Pancreas (tissue), 10 donors: ENCODE data around the gene CLDN34. TPM values are rescaled to one million over a fixed set of nuclear protein-coding genes. Genes with fewer than 3 reads are reported as not detected.

Experiments
- ATAC-seq, 4 donors: fragments of 200-7000 bp; cut with Tn5 transposase; one replicate each; pipeline versions ENCODE4 v1.8.0 to v1.9.1; 2020; ENCODE audit warnings: mild to moderate bottlenecking in 4 of 4, moderate library complexity in 4 of 4
- DNase-seq, 6 donors: peaks; one replicate each; pipeline ENCODE4 v3.0.0-alpha.2; 2020
- FAIRE-seq: peaks from 2 replicates; lab custom pipeline; 2012; peaks lifted over from hg19 to GRCh38; lab: Jason Lieb, UNC
- H3K27ac ChIP-seq, 4 donors: fragments of 200-600 bp; sonication (generic); 1 replicate in 3 of 4; 2 replicates in 1 of 4; pipeline versions ENCODE4 v1.5.0 to v1.8.0; 2020
- H3K27me3 ChIP-seq, 4 donors: fragments of 200-600 bp; one replicate each; pipeline ENCODE4 v1.8.0; 2021
- H3K36me3 ChIP-seq, 3 donors: fragments of 200-600 bp; sonication (generic) in 1 of 3; one replicate each; pipeline versions ENCODE4 v1.5.0 to v1.8.0; 2020 to 2021
- H3K4me1 ChIP-seq, 3 donors: fragments of 200-600 bp; one replicate each; pipeline ENCODE4 v1.8.0; 2021
- H3K4me3 ChIP-seq, 4 donors: fragments of 200-600 bp; sonication (generic) in 2 of 4; one replicate each; pipeline versions ENCODE4 v1.5.0 to v1.8.0; 2020 to 2021
- H3K9me3 ChIP-seq, 4 donors: fragments of 200-600 bp; one replicate each; pipeline ENCODE4 v1.8.0; 2021
- CTCF ChIP-seq, 4 donors: fragments of 200-600 bp; sonication (generic) in 3 of 4; IDR thresholded peaks; one replicate each; pipeline versions ENCODE4 v1.5.0 to v1.8.0; 2021; ENCODE audit warnings: antibody characterized with exemption in 4 of 4
- WGBS, 2 donors: extraction: QIAGEN DNeasy Blood & Tissue Kit; methylation state at CpG; one replicate each; pipeline ENCODE4 v1.1.7; 2013; 5-methylcytosine and 5-hydroxymethylcytosine counted together
- intact Hi-C, 3 donors: fragments of 100-400 bp; cut with DNase I; formaldehyde crosslinking; loops; one replicate each; pipeline versions ENCODE4 v1.11.1 to v1.14.2; 2022
- polyA plus RNA-seq, 2 donors: library from polyadenylated mRNA; stranded (reverse); fragments of 200-250 nt; gene quantifications; one replicate each; pipeline ENCODE4 v1.2.3, GENCODE V29; 2013
- total RNA-seq, 6 donors: library from RNA; stranded (reverse); fragmentation: NEBNext Ultra II Directional in 4 of 6; extraction: Animal tissue kit (Norgen Biotek cat#: 25700) in 4 of 6; gene quantifications; one replicate each; pipeline versions ENCODE4 v1.2.1 to v1.2.4, GENCODE V29; 2021 to 2023
- donor health status: healthy with polysubstance abuse.
- donor health status: DM: no; HTN: no; CAD: no; lungs with moderate emphysema.
- donor health status: DM: no; HTN: no; CAD: no.
- donor health status: control.
- donor health status: control.
- donor health status: Bipolar disorder and iron deficiency.
- donor health status: DM: yes; HTN: yes; CAD: no.
- donor health status: DM: no; HTN: no; CAD: no.
- donor health status: DM: no; HTN: no; CAD: no.
- donor health status: DM: yes; HTN: yes; CAD: no.

The CLDN34 gene
- total and polyA plus RNA-seq, 8 donors: 0.19 to 0.40 (median 0.29) TPM; not detected in 1

GRCh38 chrX:9961750-9962149 is 5.4 kb upstream of the CLDN34 start:
- 81 to 89% methylated on average over 5 of the region's 5 CpGs for WGBS, 2 donors
- intact Hi-C loops: no loop called here
- ATAC-seq (no peak), DNase-seq (no peak), FAIRE-seq (no peak)
- Histone ChIP-seq H3K4me3 (no peak overlapping the region), H3K9me3 (no peaks in the 10 kb centered on the region), H3K4me1 (no peaks in the 10 kb centered on the region), H3K27ac (no peak overlapping the region), H3K36me3 (no peaks in the 10 kb centered on the region), H3K27me3 (no peaks in the 10 kb centered on the region)
- no peak for TF ChIP-seq CTCF (IDR thresholded peaks at IDR 0.05)

- DNase-seq (no peak), FAIRE-seq (no peak), ATAC-seq (no peak)
- no peaks in the 10 kb centered on the region for H3K36me3 ChIP-seq
- 47 to 53% methylated on average over 3 of the region's 3 CpGs for WGBS, 2 donors
- no peak overlapping the region for H3K27ac ChIP-seq
- no peaks in the 10 kb centered on the region for H3K9me3 ChIP-seq
- intact Hi-C loops: no loop called here
- no peak overlapping the region for H3K4me3 ChIP-seq
- no peaks in the 10 kb centered on the region for H3K27me3 ChIP-seq
- TF ChIP-seq CTCF (IDR thresholded peaks at IDR 0.05): no peak
- H3K4me1 ChIP-seq: no peaks in the 10 kb centered on the region
Measured at GRCh38 chrX:9977635-9978034, 10.5 kb downstream of the CLDN34 start.

- ATAC-seq (no peak), DNase-seq (no peak), FAIRE-seq (no peak)
- no peaks in the 10 kb centered on the region for H3K36me3 ChIP-seq
- H3K27ac ChIP-seq: peak overlapping the region in 2 of 4 donors; percentile 41 to 67
- H3K27me3 ChIP-seq: no peaks in the 10 kb centered on the region
- H3K4me3 ChIP-seq: no peak overlapping the region
- 77 to 79% methylated on average over 7 of the region's 7 CpGs for WGBS, 2 donors
- no peak for TF ChIP-seq CTCF (IDR thresholded peaks at IDR 0.05)
- H3K9me3 ChIP-seq: no peaks in the 10 kb centered on the region
- intact Hi-C loops: no loop called here
- no peaks in the 10 kb centered on the region for H3K4me1 ChIP-seq
Measured at GRCh38 chrX:9980401-9980800, 13.2 kb downstream of the CLDN34 start.

- H3K27ac ChIP-seq: peak overlapping the region in 2 of 4 donors; percentile 41 to 67
Measured at GRCh38 chrX:9980927-9981326, 13.8 kb downstream of the CLDN34 start.

More at GRCh38 chrX:9980927-9981326, 13.8 kb downstream of the CLDN34 start:
- no peak for FAIRE-seq
- no peak overlapping the region for H3K4me3 ChIP-seq
- 73% methylated on average over 5 of the region's 5 CpGs for WGBS, 2 donors
- H3K9me3 ChIP-seq: no peaks in the 10 kb centered on the region
- TF ChIP-seq CTCF (IDR thresholded peaks at IDR 0.05): no peak
- H3K4me1 ChIP-seq: no peaks in the 10 kb centered on the region
- intact Hi-C loops: no loop called here
- no peak for DNase-seq
- H3K36me3 ChIP-seq: no peaks in the 10 kb centered on the region
- H3K27me3 ChIP-seq: no peaks in the 10 kb centered on the region
- ATAC-seq: no peak
